GM21619 (cell line): Measurements from ENCODE around the gene ZSCAN2.
"Not testable (repeated sequence)": the region's sequence is repeated elsewhere in the genome, so short reads cannot be mapped to it uniquely, and the experiment has no call there.

Experiments
- ATAC-seq: cut with Tn5 transposase; IDR thresholded peaks from one replicate; pipeline ENCODE4 v1.9.1; 2021; ENCODE audit not compliant: unreplicated experiment

ZSCAN2 gene

GRCh38 chr15:84600687-84601554 is at the start of gene ZSCAN2:
ZSCAN2 (plus strand) TSS chr15:84601009; CDS start chr15:84603928, 2,919 bp downstream.
- peak; percentile 94 for ATAC-seq

- ATAC-seq = not testable (repeated sequence)
Measured at GRCh38 chr15:84551624-84552023, 49.2 kb upstream of the ZSCAN2 start.

- ATAC-seq = no peak
Measured at GRCh38 chr15:84552896-84553295, 47.9 kb upstream of the ZSCAN2 start.

- not testable (repeated sequence) for ATAC-seq
Measured at GRCh38 chr15:84556690-84557089, 44.1 kb upstream of the ZSCAN2 start.

- not testable (repeated sequence) for ATAC-seq
Measured at GRCh38 chr15:84568021-84568420, 32.8 kb upstream of the ZSCAN2 start.

- ATAC-seq = peak; percentile 37
Measured at GRCh38 chr15:84570164-84570735, 30.6 kb upstream of the ZSCAN2 start.

GRCh38 chr15:84572231-84572630 is 28.6 kb upstream of the ZSCAN2 start:
- no peak for ATAC-seq

- ATAC-seq = no peak
Measured at GRCh38 chr15:84575493-84575892, 25.3 kb upstream of the ZSCAN2 start.

GRCh38 chr15:84577891-84578290 is 22.9 kb upstream of the ZSCAN2 start:
- ATAC-seq = not testable (repeated sequence)

GRCh38 chr15:84579261-84579721 is 21.5 kb upstream of the ZSCAN2 start:
- ATAC-seq = not testable (repeated sequence)

- not testable (repeated sequence) for ATAC-seq
Measured at GRCh38 chr15:84581676-84582428, 19.0 kb upstream of the ZSCAN2 start.

- no peak for ATAC-seq
Measured at GRCh38 chr15:84582583-84583157, 18.1 kb upstream of the ZSCAN2 start.

- not testable (repeated sequence) for ATAC-seq
Measured at GRCh38 chr15:84583921-84584320, 16.9 kb upstream of the ZSCAN2 start.

GRCh38 chr15:84586696-84587095 is 14.1 kb upstream of the ZSCAN2 start:
- no peak for ATAC-seq

- ATAC-seq = peak; percentile 97
Measured at GRCh38 chr15:84588053-84588874, 12.5 kb upstream of the ZSCAN2 start.

GRCh38 chr15:84590406-84590805 is 10.4 kb upstream of the ZSCAN2 start:
- ATAC-seq = no peak

- ATAC-seq = no peak
Measured at GRCh38 chr15:84591815-84592214, 9.0 kb upstream of the ZSCAN2 start.

- ATAC-seq = no peak
Measured at GRCh38 chr15:84594617-84595290, 6.1 kb upstream of the ZSCAN2 start.

GRCh38 chr15:84595660-84596059 is 5.1 kb upstream of the ZSCAN2 start:
- no peak for ATAC-seq

GRCh38 chr15:84597296-84597695 is 3.5 kb upstream of the ZSCAN2 start:
- no peak for ATAC-seq
